ENCODE measurements around the gene ZNF821. TPM values are rescaled to one million over a fixed set of nuclear protein-coding genes. Genes with fewer than 3 reads are reported as not detected.

The ZNF821 gene
- total RNA-seq: 1 to 10 TPM; 2.3 to 9.5 (median 7.5) TPM
- 10 to 100 TPM in 2 of 3 donors, 1 to 10 TPM in 1; 10.0 to 16.8 (median 11.8) TPM for polyA plus RNA-seq

GRCh38 chr16:71883849-71884638 is at the start of gene ZNF821:
Gene ZNF821 (minus strand): TSS chr16:71884182. CDS start chr16:71879946, 4,236 bp downstream.
- 1% methylated on average over 84 to 85 of the region's 85 CpGs for WGBS, 2 donors
- peak; percentile 86 for DNase-seq
- intact Hi-C loops (cut with DNase I): loop anchor here (2.0 to 5.0 kb wide), 4 partner anchors 37 to 162 kb away; partner anchors contain the start of genes AP1G1, ATXN1L and PHLPP2
- Histone ChIP-seq H3K4me3 (peak within 1 kb of the TSS; percentile 84 to 90 (median 86)), H3K4me1 (peaks cover 0 to 21% (median 14%) of the 10 kb centered on the region in 4 donors), H3K9me3 (no peaks in the 10 kb centered on the region), H3K36me3 (peaks cover 0 to under 1% (median 0%) of the 10 kb centered on the region in 4 donors), H3K27me3 (no peaks in the 10 kb centered on the region), H3K27ac (peak within 1 kb of the TSS; percentile 89 to 95 (median 91))
- TF ChIP-seq EP300 (IDR thresholded peaks at IDR 0.05) (no peak), POLR2A (IDR thresholded peaks at IDR 0.05) (no peak), POLR2AphosphoS5 (IDR thresholded peaks at IDR 0.05) (peak in 1 of 4 donors; percentile 7), CTCF (IDR thresholded peaks at IDR 0.05) (peak in 3 of 4 experiments; percentile 7 to 50 (median 12))

GRCh38 chr16:71933017-71933416 is 49.0 kb upstream of the ZNF821 start:
- 76 to 86% methylated on average over 1 of the region's 1 CpG for WGBS, 2 donors
- H3K27ac ChIP-seq: peak overlapping the region in 2 of 4 donors; percentile 5 to 38

GRCh38 chr16:71931599-71931998 is 47.6 kb upstream of the ZNF821 start:
- WGBS, 2 donors: 23 to 69% methylated on average over 6 of the region's 6 CpGs
- intact Hi-C loops (cut with DNase I): no loop called here
- peaks cover under 1 to 30% (median 7%) of the 10 kb centered on the region in 4 donors for H3K36me3 ChIP-seq
- no peak overlapping the region for H3K27ac ChIP-seq
- no peaks in the 10 kb centered on the region for H3K9me3 ChIP-seq
- no peak overlapping the region for H3K4me3 ChIP-seq
- no peaks in the 10 kb centered on the region for H3K27me3 ChIP-seq
- no peak for TF ChIP-seq EP300 (IDR thresholded peaks at IDR 0.05)
- no peak for TF ChIP-seq CTCF (IDR thresholded peaks at IDR 0.05)
- no peak for TF ChIP-seq POLR2AphosphoS5 (IDR thresholded peaks at IDR 0.05)
- no peak for TF ChIP-seq POLR2A (IDR thresholded peaks at IDR 0.05)
- H3K4me1 ChIP-seq: peaks cover 0 to 60% (median 45%) of the 10 kb centered on the region in 4 donors
- no peak for DNase-seq

More at GRCh38 chr16:71933017-71933416, 49.0 kb upstream of the ZNF821 start:
- Histone ChIP-seq H3K27me3 (no peaks in the 10 kb centered on the region), H3K4me1 (peaks cover 0 to 45% (median 31%) of the 10 kb centered on the region in 4 donors), H3K4me3 (no peak overlapping the region), H3K9me3 (no peaks in the 10 kb centered on the region), H3K36me3 (peaks cover 0 to 18% (median 4%) of the 10 kb centered on the region in 4 donors)
- intact Hi-C loops (cut with DNase I): no loop called here
- TF ChIP-seq CTCF (IDR thresholded peaks at IDR 0.05) (no peak), EP300 (IDR thresholded peaks at IDR 0.05) (no peak), POLR2AphosphoS5 (IDR thresholded peaks at IDR 0.05) (no peak), POLR2A (IDR thresholded peaks at IDR 0.05) (no peak)
- no peak for DNase-seq

GRCh38 chr16:71931001-71931400 is 47.0 kb upstream of the ZNF821 start:
- Histone ChIP-seq H3K9me3 (no peaks in the 10 kb centered on the region), H3K27ac (peak overlapping the region in 2 of 4 donors; percentile 76 to 87), H3K4me1 (peaks cover 0 to 66% (median 48%) of the 10 kb centered on the region in 4 donors), H3K27me3 (no peaks in the 10 kb centered on the region), H3K36me3 (peaks cover 4 to 36% (median 11%) of the 10 kb centered on the region in 4 donors), H3K4me3 (no peak overlapping the region)
- DNase-seq: no peak
- intact Hi-C loops (cut with DNase I): no loop called here
- 87 to 88% methylated on average over 2 of the region's 2 CpGs for WGBS, 2 donors
- TF ChIP-seq POLR2AphosphoS5 (IDR thresholded peaks at IDR 0.05): no peak
- no peak for TF ChIP-seq EP300 (IDR thresholded peaks at IDR 0.05)
- no peak for TF ChIP-seq CTCF (IDR thresholded peaks at IDR 0.05)
- no peak for TF ChIP-seq POLR2A (IDR thresholded peaks at IDR 0.05)

All from sigmoid colon (tissue), 7 donors.